CD4-positive, alpha-beta T cell treated with Interleukin-10 for 1 hour (primary cell): ENCODE results near the gene DNAJC18.
"Not testable (repeated sequence)": the region's sequence is repeated elsewhere in the genome, so short reads cannot be mapped to it uniquely, and the experiment has no call there.

Experiments used
- DNase-seq: peaks from one replicate; pipeline ENCODE4 v3.0.0-alpha.2; 2020

The DNAJC18 gene

DNA sequence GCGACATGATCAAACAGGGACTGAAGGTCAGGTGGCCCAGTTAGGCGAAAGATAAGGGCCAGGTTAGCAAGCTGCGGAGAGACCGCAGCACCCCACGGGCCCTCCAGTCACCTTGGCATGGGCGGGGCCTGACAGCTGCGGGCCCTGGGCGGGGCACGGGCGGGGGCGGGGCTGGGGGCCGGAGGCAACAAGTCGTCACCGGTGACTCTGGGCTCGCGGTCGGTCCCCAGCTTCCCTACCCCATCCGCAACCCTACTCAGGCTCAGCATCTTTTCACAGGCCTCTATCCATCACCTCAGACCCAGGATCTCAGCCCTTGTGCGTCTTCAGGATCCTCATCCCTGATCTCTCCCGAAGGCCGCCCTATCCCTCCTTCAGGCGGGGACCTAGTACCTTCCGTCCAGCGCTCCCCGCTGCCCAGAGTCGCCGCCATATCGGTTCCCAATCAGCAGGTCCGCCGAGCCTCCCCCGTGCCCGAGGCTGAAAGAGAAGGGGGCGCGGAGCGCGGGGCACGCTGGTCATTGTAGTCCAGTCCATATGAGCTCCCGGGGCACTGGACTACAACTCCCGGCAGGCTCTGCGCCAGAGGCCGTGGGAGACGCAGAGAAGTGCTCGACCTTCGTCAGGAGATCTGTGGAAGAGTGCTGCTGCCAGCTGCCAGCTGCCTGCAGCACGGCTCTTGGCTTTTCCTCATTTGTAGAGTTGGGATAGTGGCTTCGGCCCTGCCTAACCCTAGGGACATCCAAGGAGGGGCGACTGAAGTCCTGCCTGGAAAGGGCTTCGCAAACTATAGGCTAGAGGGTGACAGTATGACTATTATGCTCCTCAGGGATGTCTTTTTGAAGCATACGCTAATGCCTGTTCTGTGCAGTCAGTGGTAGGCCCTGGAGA lies at the start of gene DNAJC18:
Gene DNAJC18 (minus strand): TSS at position 513 of the 891 bp plus-strand sequence. CDS start 80 bp downstream, at position 433.
- peak; percentile 91 for DNase-seq

DNA sequence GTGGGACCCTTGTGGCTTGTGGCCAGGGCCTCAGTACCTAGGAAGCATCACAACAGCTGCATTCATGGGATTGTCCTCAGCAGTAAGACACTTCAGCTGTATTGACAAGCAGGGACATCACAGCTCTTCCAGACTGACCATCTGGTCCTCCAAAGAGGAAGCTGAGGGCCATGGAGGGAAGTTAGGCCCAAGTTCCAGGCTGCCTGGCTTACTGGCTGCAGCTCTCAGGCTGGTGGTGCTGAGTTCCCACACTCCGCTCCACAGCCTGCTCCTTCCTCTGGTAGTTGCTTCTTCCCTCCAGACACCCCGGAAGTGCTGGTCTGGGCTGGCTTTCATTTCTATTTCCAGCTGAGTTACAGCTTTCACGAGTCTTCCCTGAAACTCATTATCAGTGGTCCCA lies 48.9 kb upstream of the DNAJC18 start:
- DNase-seq, result no peak

DNA sequence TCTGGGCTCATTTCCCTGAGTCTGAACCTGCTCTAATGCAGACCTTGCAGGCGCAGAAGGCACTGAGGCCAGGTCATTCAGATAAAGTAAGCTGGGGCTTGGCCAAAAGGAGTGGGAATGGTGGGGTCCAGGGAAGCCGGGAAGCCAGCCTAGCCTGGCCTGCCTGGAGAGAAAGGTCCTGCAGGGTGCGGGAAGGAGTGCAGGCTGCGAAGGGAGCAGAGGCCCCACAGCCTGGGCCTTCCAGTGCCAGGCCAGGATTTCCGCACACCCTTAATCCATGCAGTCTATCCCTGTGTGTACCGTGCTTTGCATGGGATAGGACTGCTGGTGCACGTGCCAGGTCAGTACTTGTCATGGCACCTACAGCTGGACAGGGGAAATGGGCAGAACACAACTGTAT lies 46.9 kb upstream of the DNAJC18 start:
- DNase-seq, result no peak

DNA sequence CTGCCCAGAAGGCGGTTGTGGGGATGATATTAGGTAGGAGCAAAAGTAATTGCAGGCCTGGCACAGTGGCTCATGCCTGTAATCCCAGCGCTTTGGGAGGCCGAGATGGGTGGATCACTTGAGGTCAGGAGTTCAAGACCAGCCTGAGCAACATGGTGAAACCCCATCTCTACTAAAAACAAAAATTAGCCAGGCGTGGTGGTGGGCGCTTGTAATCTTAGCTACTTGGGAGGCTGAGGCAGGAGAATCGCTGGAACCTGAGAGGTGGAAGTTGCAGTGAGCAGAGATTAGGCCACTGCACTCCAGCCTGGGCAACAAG lies 43.5 kb upstream of the DNAJC18 start:
- not testable (repeated sequence) for DNase-seq

DNA sequence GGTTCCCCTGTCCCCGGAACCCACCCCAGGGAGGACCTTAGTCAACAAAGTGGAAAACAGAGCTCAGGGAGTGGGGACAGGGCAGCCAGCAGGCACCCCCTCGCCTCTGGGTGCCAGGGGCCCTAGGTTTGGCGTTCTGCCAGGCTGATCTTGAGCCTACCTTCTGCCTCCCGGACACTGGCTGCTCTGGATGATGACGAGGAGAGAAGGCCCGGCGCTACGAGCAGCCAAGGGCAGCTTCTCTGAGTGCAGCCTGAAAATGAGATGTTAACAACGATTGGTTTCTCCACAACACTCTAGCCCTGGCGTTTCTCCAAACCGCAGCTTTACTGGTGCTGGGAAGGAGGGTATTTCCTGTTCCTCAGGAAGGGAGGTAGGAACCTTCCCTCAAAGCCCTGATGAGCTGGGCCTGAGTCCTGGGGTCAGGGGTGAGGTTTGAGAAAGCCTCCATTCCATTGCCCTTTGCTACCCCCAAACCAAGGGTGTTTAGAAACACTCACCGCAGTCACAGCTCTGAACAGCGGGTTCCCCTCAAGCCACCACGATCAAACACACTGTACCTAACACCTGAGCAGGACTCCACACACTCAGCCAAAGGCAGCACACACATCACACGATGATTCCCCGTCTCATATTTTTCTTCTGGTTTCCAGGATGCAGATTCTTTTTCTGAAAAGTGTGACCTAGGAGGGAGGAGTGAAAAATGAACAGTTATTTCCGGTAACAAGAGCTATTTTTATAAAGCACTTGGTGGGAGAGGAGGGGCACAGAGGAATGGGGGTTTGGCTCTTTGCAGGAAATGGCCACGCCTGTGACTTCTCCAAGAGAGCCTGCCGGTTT lies 42.9 kb upstream of the DNAJC18 start, which contains the start of gene STING1:
Gene STING1 (minus strand): TSS at position 709 of the 840 bp plus-strand sequence. CDS start 1,054 bp downstream, outside the sequence.
- peak; percentile 82 for DNase-seq

DNA sequence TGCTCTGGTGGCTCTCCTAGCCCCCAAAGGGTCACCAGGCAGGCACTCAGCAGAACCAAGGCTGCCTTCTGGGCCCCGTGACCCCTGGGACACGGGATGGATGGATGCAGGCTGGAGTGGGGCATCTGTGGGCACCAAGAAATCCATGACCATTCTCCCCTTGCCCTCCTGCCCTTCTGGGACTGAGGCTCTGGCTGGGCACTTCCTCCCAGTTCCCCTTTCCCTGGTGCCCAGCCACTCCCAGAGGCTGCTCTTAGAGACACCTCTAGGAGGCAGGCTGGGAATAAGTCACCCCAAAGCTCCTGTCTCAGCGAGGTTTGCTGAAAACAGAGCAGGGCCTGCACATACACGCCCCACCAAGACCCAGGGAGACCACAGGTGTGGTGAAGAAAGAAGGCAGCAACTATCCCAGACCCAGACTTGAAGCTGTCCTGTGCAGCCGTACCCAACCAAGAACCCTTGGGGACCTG lies 42.3 kb upstream of the DNAJC18 start:
- no peak for DNase-seq

DNA sequence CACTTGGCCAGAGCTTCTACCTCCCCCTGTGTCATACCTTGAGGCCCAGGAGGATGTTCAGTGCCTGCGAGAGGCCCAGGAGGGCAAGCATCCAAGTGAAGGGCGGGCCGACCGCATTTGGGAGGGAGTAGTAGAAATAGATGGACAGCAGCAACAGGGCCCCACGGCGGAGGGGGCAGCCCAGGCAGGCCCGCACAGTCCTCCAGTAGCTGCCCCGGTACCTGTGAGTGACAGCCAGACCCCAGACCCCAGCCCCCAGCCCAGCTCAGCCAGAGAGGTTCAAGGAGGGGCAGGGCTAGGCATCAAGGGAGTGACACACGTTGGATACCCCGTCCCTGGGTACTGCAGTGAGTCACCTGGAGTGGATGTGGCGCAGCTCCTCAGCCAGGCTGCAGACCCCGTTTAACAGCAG lies 41.8 kb upstream of the DNAJC18 start:
- DNase-seq, result peak; percentile 34

- DNase-seq, result not testable (repeated sequence)
These were observed 40.4 kb upstream of the DNAJC18 start for GRCh38 chr5:139479729-139480128.

GRCh38 chr5:139478657-139479423 lies 39.5 kb upstream of the DNAJC18 start:
- DNase-seq, result not testable (repeated sequence)

DNA sequence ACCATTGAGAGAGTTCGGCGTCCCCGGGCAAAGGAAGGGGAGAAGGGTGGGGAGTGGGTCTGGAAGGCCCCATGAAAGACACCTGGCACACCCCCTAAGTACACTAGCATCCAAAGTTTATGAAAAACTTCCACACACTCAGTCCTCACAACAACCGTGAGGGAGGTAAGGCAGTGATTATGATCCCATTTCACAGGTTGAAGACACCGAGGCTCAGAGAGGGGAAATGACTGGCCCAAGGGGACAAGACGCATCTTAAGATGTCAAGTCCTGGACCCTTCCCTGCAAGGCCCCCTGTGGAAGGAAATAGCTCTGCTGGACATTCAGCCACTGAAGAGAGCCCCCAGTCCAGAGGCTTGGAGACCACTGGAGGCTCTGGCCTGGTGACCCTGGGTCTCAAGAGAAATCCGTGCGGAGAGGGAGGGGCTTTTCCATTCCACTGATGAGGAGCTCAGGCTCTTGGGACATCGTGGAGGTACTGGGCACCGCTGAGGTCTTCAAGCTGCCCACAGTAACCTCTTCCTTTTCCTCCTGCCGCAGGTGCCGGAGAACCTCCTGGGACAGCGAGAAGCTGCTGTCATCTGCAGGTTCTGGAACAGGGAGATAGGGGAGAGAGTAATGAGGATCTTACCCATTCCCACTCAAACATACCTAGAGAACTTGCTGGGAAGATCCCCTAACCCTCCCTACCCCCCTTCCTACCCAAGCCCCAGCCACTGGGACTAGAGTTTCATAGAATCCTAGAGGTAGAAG lies 36.7 kb upstream of the DNAJC18 start:
- DNase-seq, result no peak

DNA sequence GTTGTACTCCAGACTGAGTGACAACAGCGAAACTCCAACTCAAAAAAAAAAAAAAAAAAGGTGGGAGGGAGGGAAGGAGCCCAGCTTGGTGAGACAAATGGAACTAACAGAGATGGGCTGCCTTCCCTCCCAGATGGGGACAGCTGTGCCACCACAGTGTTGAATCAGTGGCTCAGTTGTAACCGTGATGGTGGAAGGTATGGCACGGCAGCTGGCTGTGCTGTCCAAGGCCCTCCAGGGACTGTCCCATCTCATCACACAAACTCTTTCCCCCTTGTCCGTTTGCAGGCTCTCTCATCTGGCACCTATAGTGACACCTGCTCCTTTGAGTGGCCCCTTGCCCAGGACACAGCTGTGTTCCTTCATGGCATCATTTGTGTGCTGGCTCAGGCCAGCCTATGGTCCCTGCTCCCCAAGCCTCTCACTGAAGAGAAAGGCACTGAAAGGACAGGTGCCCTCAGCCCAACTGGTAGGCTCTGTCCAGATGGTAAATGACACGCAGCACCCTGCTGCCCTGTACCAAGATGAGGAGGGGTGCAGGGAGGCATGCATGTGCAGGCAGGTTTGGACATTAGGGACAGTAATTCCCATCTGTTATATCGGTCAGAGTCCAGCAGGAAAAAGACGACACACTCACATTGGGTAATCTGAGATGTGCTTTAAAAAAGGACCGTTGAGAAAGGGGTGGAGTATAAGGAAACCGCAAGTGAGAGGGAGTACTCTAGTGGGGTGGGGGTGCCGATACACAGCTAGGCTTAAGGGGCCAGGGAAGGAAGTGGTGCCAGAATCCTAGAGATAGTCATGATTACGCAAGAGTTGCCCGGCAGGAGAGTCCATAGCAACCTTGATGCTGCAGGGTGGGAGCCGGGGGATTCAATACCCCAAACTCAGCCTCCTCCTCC lies 35.8 kb upstream of the DNAJC18 start:
- peak; percentile 52 for DNase-seq

- DNase-seq, result no peak
These were observed 34.2 kb upstream of the DNAJC18 start for GRCh38 chr5:139473565-139473964.

DNA sequence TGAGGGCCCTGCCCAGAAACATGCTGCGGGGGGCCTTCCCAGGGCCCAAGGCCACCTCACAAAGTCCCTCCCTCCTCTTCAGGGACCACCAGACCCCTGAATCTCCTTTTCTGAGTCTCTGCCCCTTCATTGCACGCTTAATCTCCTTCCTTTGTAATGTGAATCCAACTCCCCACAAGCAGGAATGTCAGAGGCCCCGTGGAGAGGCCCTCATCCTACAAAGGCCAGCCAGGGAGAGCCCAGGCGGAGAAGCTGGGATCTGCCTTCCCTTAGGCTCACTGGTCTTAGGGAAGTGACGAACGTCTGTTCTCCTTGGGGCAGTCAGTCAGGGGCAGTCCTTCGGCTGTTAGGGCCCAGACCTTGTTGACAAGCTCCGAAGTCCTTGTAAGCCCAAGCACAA lies 33.8 kb upstream of the DNAJC18 start:
- no peak for DNase-seq

DNA sequence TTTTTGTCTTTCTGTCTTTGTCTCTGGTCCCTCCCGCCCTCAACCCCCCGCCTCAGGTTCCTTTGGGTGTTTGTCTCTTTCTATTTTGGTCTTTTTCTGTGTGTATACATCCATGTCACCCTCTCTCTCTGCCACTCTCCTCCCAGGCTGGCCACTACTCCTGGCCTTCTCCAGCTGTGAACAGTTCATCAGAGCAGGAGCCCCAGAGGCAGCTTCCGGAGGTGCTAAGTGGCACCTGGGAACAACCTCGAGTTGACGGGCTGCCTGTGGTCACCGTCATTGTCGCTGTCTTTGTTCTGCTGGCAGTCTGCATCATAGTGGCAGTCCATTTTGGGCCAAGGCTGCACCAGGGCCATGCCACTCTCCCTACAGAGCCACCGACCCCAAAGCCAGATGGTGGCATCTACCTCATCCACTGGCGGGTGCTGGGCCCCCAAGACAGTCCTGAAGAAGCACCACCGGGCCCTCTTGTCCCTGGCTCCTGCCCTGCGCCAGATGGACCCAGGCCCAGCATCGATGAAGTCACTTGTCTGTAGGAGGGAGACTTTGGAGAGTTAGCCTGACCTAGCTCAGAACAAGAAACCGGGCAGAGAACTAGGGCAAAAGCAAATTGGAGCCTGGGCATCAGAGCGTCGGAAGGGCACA lies 33.2 kb upstream of the DNAJC18 start:
- DNase-seq, result no peak

GRCh38 chr5:139470821-139471300 lies 31.5 kb upstream of the DNAJC18 start, which contains the start of gene SMIM33:
Gene SMIM33, plus strand, starts transcription at chr5:139471004. Its CDS starts 118 bp downstream, at chr5:139471122.
- peak; percentile 55 for DNase-seq

DNA sequence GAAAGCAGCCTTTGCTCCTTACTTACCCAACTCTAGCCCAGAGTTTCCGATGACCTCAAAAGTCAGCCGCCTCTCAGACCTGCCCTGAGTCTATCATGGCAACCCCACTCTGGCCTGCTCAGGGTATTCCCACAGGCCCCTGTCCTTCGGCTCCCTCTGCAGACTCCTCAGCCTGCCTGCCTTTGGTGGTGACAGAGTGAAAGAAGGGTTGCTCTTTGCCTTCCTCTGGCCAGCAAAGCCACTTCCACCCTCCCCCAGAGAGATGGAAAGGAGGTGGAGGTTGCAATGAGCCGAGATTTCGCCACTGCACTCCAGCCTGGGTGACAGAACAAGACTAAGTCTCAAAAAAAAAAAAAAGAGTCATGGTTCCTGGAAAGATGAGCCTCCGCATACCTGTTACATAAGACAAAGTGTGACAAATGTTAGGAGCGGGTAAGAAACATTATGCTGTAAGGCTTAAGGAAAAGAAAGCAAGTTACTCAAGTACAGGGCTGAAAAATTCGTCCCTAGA lies 29.2 kb upstream of the DNAJC18 start:
- no peak for DNase-seq

GRCh38 chr5:139462586-139463276 lies 23.4 kb upstream of the DNAJC18 start, which contains the start of gene ECSCR:
Gene ECSCR, minus strand, starts transcription at chr5:139462743. Its CDS starts 73 bp downstream, at chr5:139462670.
- no peak for DNase-seq

GRCh38 chr5:139461698-139462097 lies 22.4 kb upstream of the DNAJC18 start:
- DNase-seq, result no peak

GRCh38 chr5:139461176-139461575 lies 21.9 kb upstream of the DNAJC18 start:
- DNase-seq, result no peak
